GM12878 (cell line): ENCODE data around the gene JUN. TPM values are rescaled to one million over a fixed set of nuclear protein-coding genes. Genes with fewer than 3 reads are reported as not detected.

Source experiments
- ATAC-seq: fragments of 200-7000 bp; cut with Tn5 transposase; 3 replicates; pipeline ENCODE4 v1.9.1; 2020; ENCODE audit warnings: mild to moderate bottlenecking, moderate library complexity
- BruUV-seq: library from RNA; stranded (reverse); fragments of 400-500 nt; replicated peaks from 2 replicates; lab custom pipeline; 2021; lab: Mats Ljungman, UMichigan
- CTCF ChIA-PET: fragments of 300-600 bp; sonication (Branson Sonifier 250); formaldehyde crosslinking; extraction: SDS; loops from one replicate; lab custom pipeline; 2021; ENCODE audit warnings: inconsistent platforms; lab: Yijun Ruan, JAX
- POLR2A ChIA-PET: fragments of 350-600 bp; formaldehyde crosslinking; extraction: SDS; loops from one replicate; lab custom pipeline; 2021; ENCODE audit warnings: inconsistent platforms; lab: Charles Lee
- RAD21 ChIA-PET: fragments of 300-600 bp; sonication (Branson Sonifier 250); formaldehyde crosslinking; loops from one replicate; lab custom pipeline; 2023; ENCODE audit warnings: antibody characterized with exemption; ENCODE audit not compliant: unreplicated experiment; lab: Charles Lee
- SMC1A ChIA-PET: fragments of 300-600 bp; sonication (Branson Sonifier 250); formaldehyde crosslinking; loops from one replicate; lab custom pipeline; 2023; ENCODE audit not compliant: unreplicated experiment, uncharacterized antibody; lab: Charles Lee
- DNase-seq: peaks from one replicate; pipeline ENCODE4 v3.0.0-alpha.2; 2011; ENCODE audit warnings: low read depth, low spot score
- FAIRE-seq: peaks from 3 replicates; lab custom pipeline; 2011; peaks lifted over from hg19 to GRCh38; lab: Jason Lieb, UNC
- H2AFZ ChIP-seq: 2 replicates; pipeline ENCODE4 v1.6.0; 2011; ENCODE audit warnings: low read depth, low read length, control low read depth; ENCODE audit not compliant: control insufficient read depth
- H3K27ac ChIP-seq: 2 replicates; pipeline ENCODE4 v1.5.1; 2011; ENCODE audit warnings: control low read depth; ENCODE audit not compliant: control insufficient read depth, insufficient read depth
- H3K27me3 ChIP-seq, 2 experiments: replicated peaks in 1 of 2; 2 replicates each; pipeline versions ENCODE4 v1.6.0 to v1.6.1; 2011; ENCODE audit warnings: low read length in 1 of 2; ENCODE audit not compliant: control insufficient read depth in 2 of 2, insufficient read depth in 2 of 2
- H3K36me3 ChIP-seq, 2 experiments: 2 replicates each; pipeline ENCODE4 v1.5.1; 2011; ENCODE audit warnings: low read length in 1 of 2; ENCODE audit not compliant: control insufficient read depth in 2 of 2, insufficient read depth in 2 of 2
- H3K4me1 ChIP-seq: 2 replicates; pipeline ENCODE4 v1.6.1; 2011; ENCODE audit warnings: mild to moderate bottlenecking, low read length, moderate library complexity, mixed read lengths; ENCODE audit not compliant: control insufficient read depth, insufficient read depth
- H3K4me2 ChIP-seq: 2 replicates; pipeline ENCODE4 v1.6.0; 2011; ENCODE audit warnings: control low read depth; ENCODE audit not compliant: control insufficient read depth, insufficient read depth
- H3K4me3 ChIP-seq: fragments of 200-600 bp; sonication (generic); 2 replicates; pipeline ENCODE4 v1.5.1; 2016
- H3K79me2 ChIP-seq: 2 replicates; pipeline ENCODE4 v1.6.0; 2011; ENCODE audit warnings: low read length; ENCODE audit not compliant: control insufficient read depth, insufficient read depth
- H3K9ac ChIP-seq: 2 replicates; pipeline ENCODE4 v1.8.0; 2011; ENCODE audit warnings: low read length, control low read depth, mixed read lengths; ENCODE audit not compliant: control insufficient read depth, insufficient read depth
- H3K9me3 ChIP-seq: replicated peaks from 3 replicates; pipeline ENCODE4 v1.5.1; 2011; ENCODE audit warnings: mild to moderate bottlenecking, low read length; ENCODE audit not compliant: control insufficient read depth, insufficient read depth
- H4K20me1 ChIP-seq: 2 replicates; pipeline ENCODE4 v1.6.0; 2011; ENCODE audit not compliant: control insufficient read depth, insufficient read depth
- BCL11A ChIP-seq: IDR thresholded peaks from 2 replicates; pipeline ENCODE4 v1.6.1; 2011; ENCODE audit warnings: low read depth, low read length
- BHLHE40 ChIP-seq, 2 experiments: fragments of 450-650 bp in 1 of 2; IDR thresholded peaks; 2 replicates each; pipeline ENCODE4 v1.6.1; 2011 to 2017; ENCODE audit warnings: low read depth in 2 of 2, borderline replicate concordance in 1 of 2, improper control_type of control experiment in 1 of 2, low read length in 1 of 2, mild to moderate bottlenecking in 1 of 2
- BRCA1 ChIP-seq: IDR thresholded peaks from 2 replicates; pipeline ENCODE4 v1.6.1; 2011; ENCODE audit warnings: low read depth, low read length, improper control_type of control experiment
- EED ChIP-seq: sonication (generic); IDR thresholded peaks from 2 replicates; pipeline ENCODE4 v1.6.1; 2016; ENCODE audit warnings: antibody characterized with exemption, low read depth
- ETV6 ChIP-seq, 2 experiments: fragments of 450-650 bp in 1 of 2; IDR thresholded peaks in 1 of 2; conservative IDR thresholded peaks in 1 of 2; 2 replicates each; pipeline ENCODE4 v1.6.1; 2014; ENCODE audit warnings: antibody characterized with exemption in 1 of 2, borderline replicate concordance in 1 of 2, low read depth in 1 of 2, mild to moderate bottlenecking in 1 of 2, moderate library complexity in 1 of 2
- FOS ChIP-seq: IDR thresholded peaks from 3 replicates; pipeline ENCODE4 v1.6.1; 2011; ENCODE audit warnings: borderline replicate concordance; ENCODE audit not compliant: insufficient read length; ENCODE audit errors: extremely low read depth
- HCFC1 ChIP-seq: fragments of 150-350 bp; IDR thresholded peaks from 2 replicates; pipeline ENCODE4 v1.6.1; 2014; ENCODE audit warnings: low read length
- HDGF ChIP-seq: fragments of 450-650 bp; IDR thresholded peaks from 2 replicates; pipeline ENCODE4 v1.6.1; 2016; ENCODE audit warnings: antibody characterized with exemption
- MXI1 ChIP-seq: fragments of 150-350 bp; IDR thresholded peaks from 2 replicates; pipeline ENCODE4 v1.6.1; 2011; ENCODE audit warnings: low read depth, mild to moderate bottlenecking, inconsistent platforms, low read length, improper control_type of control experiment
- NFXL1 ChIP-seq: fragments of 450-650 bp; IDR thresholded peaks from 2 replicates; pipeline ENCODE4 v1.6.1; 2017; ENCODE audit warnings: antibody characterized with exemption, mild to moderate bottlenecking, borderline replicate concordance
- PRDM15 ChIP-seq: fragments of 450-650 bp; formaldehyde crosslinking; IDR thresholded peaks from 2 replicates; pipeline ENCODE4 v1.4.0; 2020; ENCODE audit warnings: mild to moderate bottlenecking, moderate library complexity
- RAD51 ChIP-seq: fragments of 450-650 bp; IDR thresholded peaks from 2 replicates; pipeline ENCODE4 v1.6.1; 2016; ENCODE audit warnings: moderate library complexity, mild to moderate bottlenecking, inconsistent platforms
- RB1 ChIP-seq: fragments of 450-650 bp; formaldehyde crosslinking; IDR thresholded peaks from 2 replicates; pipeline ENCODE4 v1.6.1; 2017; ENCODE audit warnings: mild to moderate bottlenecking, borderline replicate concordance
- RELA ChIP-seq: fragments of 450-650 bp; IDR thresholded peaks from 2 replicates; pipeline ENCODE4 v1.8.0; 2014; ENCODE audit warnings: borderline replicate concordance; ENCODE audit not compliant: partially characterized antibody
- SMAD5 ChIP-seq: IDR thresholded peaks from 2 replicates; pipeline ENCODE4 v1.6.1; 2016; ENCODE audit warnings: antibody characterized with exemption, low read depth
- SPI1 ChIP-seq: IDR thresholded peaks from 2 replicates; pipeline ENCODE4 v1.6.1; 2011; ENCODE audit warnings: low read depth, mild to moderate bottlenecking, low read length, moderate library complexity, borderline replicate concordance; ENCODE audit not compliant: insufficient read depth
- TBL1XR1 ChIP-seq: IDR thresholded peaks from 2 replicates; pipeline ENCODE4 v1.6.1; 2012; ENCODE audit warnings: low read depth, low read length, improper control_type of control experiment
- WGBS: methylation state at CpG from one replicate; pipeline ENCODE4 v1.1.6; 2016; ENCODE audit warnings: low lambda C conversion rate; ENCODE audit not compliant: insufficient replicate concordance, insufficient coverage; ENCODE audit errors: missing lambda C conversion rate; 5-methylcytosine and 5-hydroxymethylcytosine counted together
- in situ Hi-C: fragments of 300-500 bp; cut with MboI; formaldehyde crosslinking; loops from 9 replicates; pipeline ENCODE4 v1.14.3; 2018; ENCODE audit warnings: mixed read lengths
- intact Hi-C: fragments of 100-400 bp; cut with micrococcal nuclease; formaldehyde crosslinking; loops from one replicate; pipeline ENCODE4 v1.14.2; 2022; ENCODE audit not compliant: unreplicated experiment
- polyA plus RNA-seq, 11 experiments: library from polyadenylated mRNA; depleted of rRNA in 4 of 11; unstranded in 6 of 11; stranded (reverse) in 5 of 11; fragments of >200 nt; fragmentation: Nextera tagmentation in 4 of 11; fragmentation: Illumina TruSeq in 1 of 11; extraction: Ambion mirVana in 4 of 11; extraction: Trizol in 1 of 11; gene quantifications; 1 replicate in 1 of 11; 2 replicates in 10 of 11; pipeline versions ENCODE4 v1.2.1 to v1.2.3, GENCODE V29; 2011 to 2016; ENCODE audit warnings: inconsistent platforms in 2 of 11, missing spikeins in 2 of 11, low read depth in 1 of 11
- total RNA-seq, 4 experiments: library from RNA; depleted of rRNA in 3 of 4; stranded (reverse); fragments of >200 nt in 3 of 4; fragmentation: Illumina TruSeq in 1 of 4; extraction: Trizol in 1 of 4; gene quantifications; 2 replicates each; pipeline versions ENCODE4 v1.2.1 to v1.2.3, GENCODE V29; 2013 to 2021
- TF ChIP-seq, protein P1 (sequence below): fragments of 450-650 bp; IDR thresholded peaks from 2 replicates; pipeline ENCODE4 v1.6.1; 2018; ENCODE audit warnings: borderline replicate concordance, mild to moderate bottlenecking; ENCODE audit not compliant: partially characterized antibody

The JUN gene
- total and polyA plus RNA-seq, 10 of the 15 experiments (the other 5 are each of a cell fraction or from before 2014, with no cell fraction given): 0.18 to 8.4 (median 2.8) TPM

DNA sequence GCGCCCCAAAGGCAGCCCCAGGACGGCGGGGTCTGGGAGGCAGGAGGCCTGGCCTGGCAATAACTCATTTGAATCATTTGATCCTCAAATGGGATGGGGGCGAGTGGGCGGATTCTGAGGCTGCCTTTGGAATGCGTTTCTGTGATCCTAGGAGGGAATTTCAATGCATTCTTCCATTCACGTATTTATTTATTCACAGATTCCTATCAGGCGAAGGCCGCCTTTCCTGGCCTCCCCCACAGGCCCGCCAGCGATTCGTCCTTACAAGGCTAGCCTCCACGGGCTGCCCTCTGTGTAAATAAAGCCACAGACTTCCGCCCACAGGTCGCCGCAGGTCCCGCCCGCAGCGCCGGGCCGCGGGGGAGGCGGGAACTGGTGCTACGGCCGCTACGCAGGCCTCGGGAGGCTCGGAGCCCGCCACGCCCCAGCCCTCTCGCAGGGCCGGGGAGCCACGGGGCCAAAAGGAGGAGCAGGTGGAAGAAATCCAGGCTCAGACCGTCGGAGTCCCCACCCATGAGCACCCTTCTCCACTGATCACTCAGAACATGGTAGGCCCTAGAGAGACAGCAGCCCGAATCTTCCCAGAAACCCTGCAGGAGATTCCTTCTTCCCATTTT, 31.3 kb upstream of the JUN start:
- Histone ChIP-seq H3K27me3 (no peaks in the 10 kb centered on the region), H3K4me2 (peak overlapping the region; percentile 96), H3K4me3 (peak overlapping the region; percentile 88), H3K79me2 (no peaks in the 10 kb centered on the region), H4K20me1 (no peaks in the 10 kb centered on the region), H3K27ac (peak overlapping the region; percentile 73), H2AFZ (peak overlapping the region; percentile 92), H3K36me3 (no peaks in the 10 kb centered on the region), H3K9me3 (no peaks in the 10 kb centered on the region), H3K4me1 (peaks cover 13% of the 10 kb centered on the region), H3K9ac (peak overlapping the region; percentile 76)
- RAD21 ChIA-PET: no interaction called here
- CTCF ChIA-PET: no interaction called here
- FAIRE-seq (peak; percentile 61), ATAC-seq (peak; percentile 79), DNase-seq (peak; percentile 23)
- BruUV-seq: no TSS peak
- intact Hi-C loops (loop anchor here (5.0 kb wide), 1 partner anchor 192 kb away; no protein-coding TSS in a partner anchor), in situ Hi-C loops (no loop called here)
- SMC1A ChIA-PET: no interaction called here
- POLR2A ChIA-PET: no interaction called here
- WGBS: 8% methylated on average over 34 of the region's 36 CpGs
- TF ChIP-seq RAD51 (no peak), FOS (no peak), BRCA1 (no peak), RELA (no peak), SMAD5 (no peak), HCFC1 (no peak), PRDM15 (CRISPR knock-in tag) (no peak), HDGF (no peak), EED (peak; percentile 58; the same call in 1 of the 2 replicates), ETV6 (conservative IDR thresholded peaks at IDR 0.05 in 1 of 2, IDR thresholded peaks at IDR 0.05 in 1 of 2; ENCODE audit: borderline replicate concordance in 1 of 2, low read depth in 1 of 2) (0 out of 4 replicates have a peak, but pooled peaks of 1 of the 2 experiments have one; percentile 21), BCL11A (no peak), BHLHE40 (IDR thresholded peaks at IDR 0.05; ENCODE audit: borderline replicate concordance in 1 of 2, low read depth in 2 of 2, low read length in 1 of 2) (peak in 1 of 2 experiments; percentile 45; a peak in 1 of 4 replicates), NFXL1 (no peak), TBL1XR1 (0 out of 2 replicates have a peak, but pooled peaks have one; percentile 22), RB1 (peak; percentile 84; the same call in 1 of the 2 replicates), MXI1 (no peak), SPI1 (0 out of 2 replicates have a peak, but pooled peaks have one; percentile 22)
- TF ChIP-seq, protein P1, sequence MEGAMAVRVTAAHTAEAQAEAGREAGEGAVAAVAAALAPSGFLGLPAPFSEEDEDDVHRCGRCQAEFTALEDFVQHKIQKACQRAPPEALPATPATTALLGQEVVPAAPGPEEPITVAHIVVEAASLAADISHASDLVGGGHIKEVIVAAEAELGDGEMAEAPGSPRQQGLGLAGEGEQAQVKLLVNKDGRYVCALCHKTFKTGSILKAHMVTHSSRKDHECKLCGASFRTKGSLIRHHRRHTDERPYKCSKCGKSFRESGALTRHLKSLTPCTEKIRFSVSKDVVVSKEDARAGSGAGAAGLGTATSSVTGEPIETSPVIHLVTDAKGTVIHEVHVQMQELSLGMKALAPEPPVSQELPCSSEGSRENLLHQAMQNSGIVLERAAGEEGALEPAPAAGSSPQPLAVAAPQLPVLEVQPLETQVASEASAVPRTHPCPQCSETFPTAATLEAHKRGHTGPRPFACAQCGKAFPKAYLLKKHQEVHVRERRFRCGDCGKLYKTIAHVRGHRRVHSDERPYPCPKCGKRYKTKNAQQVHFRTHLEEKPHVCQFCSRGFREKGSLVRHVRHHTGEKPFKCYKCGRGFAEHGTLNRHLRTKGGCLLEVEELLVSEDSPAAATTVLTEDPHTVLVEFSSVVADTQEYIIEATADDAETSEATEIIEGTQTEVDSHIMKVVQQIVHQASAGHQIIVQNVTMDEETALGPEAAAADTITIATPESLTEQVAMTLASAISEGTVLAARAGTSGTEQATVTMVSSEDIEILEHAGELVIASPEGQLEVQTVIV: no peak
